Keratinocyte (primary cell): ENCODE results near the gene HS6ST3. TPM values are rescaled to one million over a fixed set of nuclear protein-coding genes. Genes with fewer than 3 reads are reported as not detected.

Source experiments
- DNase-seq: peaks from one replicate; pipeline ENCODE4 v3.0.0-alpha.2; 2011; ENCODE audit warnings: low read depth, missing footprints, low spot score
- FAIRE-seq: peaks from 2 replicates; lab custom pipeline; 2011; peaks lifted over from hg19 to GRCh38; lab: Jason Lieb, UNC
- H2AFZ ChIP-seq: 2 replicates; pipeline ENCODE4 v1.6.0; 2012; ENCODE audit warnings: low read length, control low read depth, inconsistent platforms; ENCODE audit not compliant: control insufficient read depth
- H3K27ac ChIP-seq: 2 replicates; pipeline ENCODE4 v1.5.1; 2011; ENCODE audit warnings: low read length; ENCODE audit not compliant: control insufficient read depth, insufficient read depth
- H3K27me3 ChIP-seq: 3 replicates; pipeline ENCODE4 v1.6.0; 2011; ENCODE audit warnings: low read length; ENCODE audit not compliant: control insufficient read depth, insufficient read depth; ENCODE audit errors: extremely low read depth
- H3K36me3 ChIP-seq, 2 experiments: 2 replicates in 1 of 2; 3 replicates in 1 of 2; pipeline ENCODE4 v1.5.1; 2011; ENCODE audit warnings: low read length in 2 of 2, mild to moderate bottlenecking in 1 of 2; ENCODE audit not compliant: control insufficient read depth in 2 of 2, insufficient read depth in 2 of 2; ENCODE audit errors: extremely low read depth in 1 of 2
- H3K4me1 ChIP-seq: 3 replicates; pipeline ENCODE4 v1.5.1; 2011; ENCODE audit warnings: low read length; ENCODE audit not compliant: control insufficient read depth, insufficient read depth; ENCODE audit errors: extremely low read depth
- H3K4me2 ChIP-seq: 3 replicates; pipeline ENCODE4 v1.6.0; 2011; ENCODE audit warnings: low read depth, low read length; ENCODE audit not compliant: control insufficient read depth, insufficient read depth; ENCODE audit errors: extremely low read depth
- H3K4me3 ChIP-seq, 3 experiments: fragments of 200-600 bp in 1 of 3; sonication (generic) in 1 of 3; 2 replicates in 2 of 3; 3 replicates in 1 of 3; pipeline ENCODE4 v1.5.1; 2011 to 2016; ENCODE audit warnings: low read length in 3 of 3, mild to moderate bottlenecking in 3 of 3, control low read depth in 2 of 3, inconsistent platforms in 1 of 3, low read depth in 1 of 3, mixed read lengths in 1 of 3, mixed run types in 1 of 3, moderate library complexity in 1 of 3; ENCODE audit not compliant: control insufficient read depth in 2 of 3, insufficient read depth in 2 of 3; ENCODE audit errors: extremely low read depth in 1 of 3
- H3K79me2 ChIP-seq: 2 replicates; pipeline ENCODE4 v1.6.0; 2012; ENCODE audit warnings: low read length; ENCODE audit not compliant: control insufficient read depth, insufficient read depth
- H3K9ac ChIP-seq: 3 replicates; pipeline ENCODE4 v1.6.0; 2011; ENCODE audit warnings: low read length; ENCODE audit not compliant: control insufficient read depth, insufficient read depth; ENCODE audit errors: extremely low read depth
- H3K9me1 ChIP-seq: 3 replicates; pipeline ENCODE4 v1.6.0; 2011; ENCODE audit warnings: low read length; ENCODE audit not compliant: control insufficient read depth, insufficient read depth; ENCODE audit errors: extremely low read depth
- H3K9me3 ChIP-seq: 2 replicates; pipeline ENCODE4 v1.5.1; 2012; ENCODE audit warnings: low read depth, low read length; ENCODE audit not compliant: control insufficient read depth
- H4K20me1 ChIP-seq: 3 replicates; pipeline ENCODE4 v1.6.0; 2011; ENCODE audit warnings: low read length; ENCODE audit not compliant: control insufficient read depth, insufficient read depth; ENCODE audit errors: extremely low read depth
- EZH2 ChIP-seq: IDR thresholded peaks from one replicate; pipeline ENCODE4 v1.6.1; 2012; ENCODE audit warnings: inconsistent platforms, mild to moderate bottlenecking, low read length, moderate library complexity
- dilution Hi-C: fragments of 300-500 bp; cut with MboI; formaldehyde crosslinking; loops from one replicate; pipeline ENCODE4 v1.7.0; 2020; ENCODE audit warnings: low sequenced_read_pairs; ENCODE audit not compliant: extremely low pct_ligation_motif_present
- polyA plus RNA-seq, 5 experiments: library from polyadenylated mRNA; depleted of rRNA in 3 of 5; stranded (reverse) in 3 of 5; stranded (forward) in 1 of 5; unstranded in 1 of 5; fragments of >200 nt; gene quantifications; 1 replicate in 1 of 5; 2 replicates in 3 of 5; 3 replicates in 1 of 5; pipeline versions ENCODE4 v1.2.1 to v1.2.3, GENCODE V29; 2011 to 2012; ENCODE audit warnings: missing spikeins in 2 of 5, low read depth in 1 of 5, low replicate concordance in 1 of 5
- TF ChIP-seq, protein P1 (sequence below), 3 experiments: IDR thresholded peaks in 1 of 3; conservative IDR thresholded peaks in 1 of 3; optimal IDR thresholded peaks in 1 of 3; 2 replicates in 2 of 3; 3 replicates in 1 of 3; pipeline versions ENCODE3 to v1.5.1; 2011; ENCODE audit warnings: low read length in 3 of 3, mild to moderate bottlenecking in 3 of 3, moderate library complexity in 2 of 3, control low read depth in 1 of 3, inconsistent platforms in 1 of 3; ENCODE audit not compliant: insufficient read depth in 2 of 3; ENCODE audit errors: extremely low read depth in 1 of 3

Gene HS6ST3
- polyA plus RNA-seq, 1 donor (not counting 4 experiments of a cell fraction or from before 2014, with no cell fraction given): 0.03 TPM

- no peaks in the 10 kb centered on the region for H3K9me1 ChIP-seq
- TF ChIP-seq EZH2: no peak
- TF ChIP-seq, protein P1, sequence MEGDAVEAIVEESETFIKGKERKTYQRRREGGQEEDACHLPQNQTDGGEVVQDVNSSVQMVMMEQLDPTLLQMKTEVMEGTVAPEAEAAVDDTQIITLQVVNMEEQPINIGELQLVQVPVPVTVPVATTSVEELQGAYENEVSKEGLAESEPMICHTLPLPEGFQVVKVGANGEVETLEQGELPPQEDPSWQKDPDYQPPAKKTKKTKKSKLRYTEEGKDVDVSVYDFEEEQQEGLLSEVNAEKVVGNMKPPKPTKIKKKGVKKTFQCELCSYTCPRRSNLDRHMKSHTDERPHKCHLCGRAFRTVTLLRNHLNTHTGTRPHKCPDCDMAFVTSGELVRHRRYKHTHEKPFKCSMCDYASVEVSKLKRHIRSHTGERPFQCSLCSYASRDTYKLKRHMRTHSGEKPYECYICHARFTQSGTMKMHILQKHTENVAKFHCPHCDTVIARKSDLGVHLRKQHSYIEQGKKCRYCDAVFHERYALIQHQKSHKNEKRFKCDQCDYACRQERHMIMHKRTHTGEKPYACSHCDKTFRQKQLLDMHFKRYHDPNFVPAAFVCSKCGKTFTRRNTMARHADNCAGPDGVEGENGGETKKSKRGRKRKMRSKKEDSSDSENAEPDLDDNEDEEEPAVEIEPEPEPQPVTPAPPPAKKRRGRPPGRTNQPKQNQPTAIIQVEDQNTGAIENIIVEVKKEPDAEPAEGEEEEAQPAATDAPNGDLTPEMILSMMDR (optimal IDR thresholded peaks at IDR 0.05 in 1 of 3, IDR thresholded peaks at IDR 0.05 in 1 of 3, conservative IDR thresholded peaks at IDR 0.05 in 1 of 3; ENCODE audit: extremely low read depth in 1 of 3, insufficient read depth in 2 of 3, low read length in 3 of 3): no peak
- no peak overlapping the region for H3K4me3 ChIP-seq
- no peak overlapping the region for H2AFZ ChIP-seq
- H3K9ac ChIP-seq: no peak overlapping the region
- H3K4me1 ChIP-seq: no peaks in the 10 kb centered on the region
- no peaks in the 10 kb centered on the region for H3K27me3 ChIP-seq
- dilution Hi-C loops: no loop called here
- FAIRE-seq (no peak), DNase-seq (no peak)
- no peaks in the 10 kb centered on the region for H3K9me3 ChIP-seq
- no peak overlapping the region for H3K27ac ChIP-seq
- no peak overlapping the region for H3K4me2 ChIP-seq
- no peaks in the 10 kb centered on the region for H3K36me3 ChIP-seq
- H4K20me1 ChIP-seq: no peaks in the 10 kb centered on the region
- no peaks in the 10 kb centered on the region for H3K79me2 ChIP-seq
Observed at GRCh38 chr13:96690998-96691397, 601.1 kb downstream of the HS6ST3 start.

- no peak overlapping the region for H3K4me3 ChIP-seq
- TF ChIP-seq, protein P1 (optimal IDR thresholded peaks at IDR 0.05 in 1 of 3, IDR thresholded peaks at IDR 0.05 in 1 of 3, conservative IDR thresholded peaks at IDR 0.05 in 1 of 3; ENCODE audit: extremely low read depth in 1 of 3, insufficient read depth in 2 of 3, low read length in 3 of 3): no peak
- no peak for TF ChIP-seq EZH2
- DNase-seq: no peak
- H3K4me1 ChIP-seq: no peaks in the 10 kb centered on the region
- no peaks in the 10 kb centered on the region for H3K27me3 ChIP-seq
- no peaks in the 10 kb centered on the region for H3K36me3 ChIP-seq
- no peak overlapping the region for H2AFZ ChIP-seq
- no peak overlapping the region for H3K9ac ChIP-seq
- H3K9me1 ChIP-seq: no peaks in the 10 kb centered on the region
- dilution Hi-C loops: no loop called here
- H3K27ac ChIP-seq: no peak overlapping the region
- FAIRE-seq: no peak
- no peaks in the 10 kb centered on the region for H4K20me1 ChIP-seq
- H3K9me3 ChIP-seq: no peaks in the 10 kb centered on the region
- no peaks in the 10 kb centered on the region for H3K79me2 ChIP-seq
- H3K4me2 ChIP-seq: no peak overlapping the region
Observed at GRCh38 chr13:96696389-96696900, 606.5 kb downstream of the HS6ST3 start.
